Kidney epithelial cell (primary cell): ENCODE data around the gene DIP2C. TPM values are rescaled to one million over a fixed set of nuclear protein-coding genes. Genes with fewer than 3 reads are reported as not detected.

Source experiments
- DNase-seq: peaks from one replicate; pipeline ENCODE4 v3.0.0-alpha.2; 2010; ENCODE audit warnings: low read depth
- H3K27me3 ChIP-seq: 2 replicates; pipeline ENCODE4 v1.6.0; 2011; ENCODE audit warnings: low read length; ENCODE audit not compliant: control insufficient read depth, insufficient read depth
- H3K36me3 ChIP-seq: 2 replicates; pipeline ENCODE4 v1.5.1; 2011; ENCODE audit warnings: low read length; ENCODE audit not compliant: control insufficient read depth, insufficient read depth
- H3K4me3 ChIP-seq: 2 replicates; pipeline ENCODE4 v1.5.1; 2011; ENCODE audit warnings: low read depth, mild to moderate bottlenecking, control low read depth, low read length
- total RNA-seq: library from RNA; depleted of rRNA; stranded (reverse); fragments of >200 nt; gene quantifications from 2 replicates; pipeline ENCODE4 v1.2.3, GENCODE V29; 2015
- TF ChIP-seq, protein P1 (sequence below): IDR thresholded peaks from 2 replicates; pipeline ENCODE4 v1.5.1; 2011; ENCODE audit warnings: mild to moderate bottlenecking, moderate library complexity, low read length, control low read depth, inconsistent platforms; ENCODE audit not compliant: insufficient read depth, poor library complexity, severe bottlenecking

DIP2C gene
- total RNA-seq, 1 donor from 2014 or later = 19.2 TPM

DNA sequence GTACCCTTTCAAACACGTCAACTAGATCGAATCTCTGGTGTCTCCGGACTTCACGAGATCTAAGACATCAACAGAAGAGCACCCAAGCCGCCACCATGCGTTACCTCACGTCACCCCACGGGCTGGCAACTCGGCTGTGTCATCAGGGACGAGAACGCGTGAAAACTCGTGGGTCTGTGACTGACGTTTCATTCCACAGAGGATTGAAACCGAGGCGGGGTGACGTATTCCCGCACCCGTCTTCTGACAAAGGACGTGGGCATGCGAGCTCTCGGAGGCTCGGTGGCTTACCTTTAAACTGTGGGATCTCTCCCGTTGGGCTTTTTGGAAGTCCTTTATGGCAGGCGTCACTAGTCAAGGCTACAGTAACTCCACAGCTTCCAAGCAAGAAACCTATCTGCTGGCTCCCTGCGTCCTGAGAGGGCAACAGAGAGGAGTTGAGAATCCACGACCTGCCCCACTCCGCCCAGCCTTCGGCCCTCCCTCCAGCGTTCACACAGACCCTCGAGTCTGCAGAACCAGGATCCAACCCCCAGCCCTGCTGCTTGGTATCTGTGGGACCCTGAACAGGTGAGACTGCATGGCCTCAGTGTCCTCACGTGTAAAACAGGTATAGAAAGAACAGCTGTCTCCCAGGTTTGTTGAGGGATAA is 298.9 kb downstream of the DIP2C start:
- Histone ChIP-seq H3K4me3 (no peak overlapping the region), H3K27me3 (no peaks in the 10 kb centered on the region), H3K36me3 (peaks cover 1% of the 10 kb centered on the region)
- no peak for DNase-seq
- TF ChIP-seq, protein P1, sequence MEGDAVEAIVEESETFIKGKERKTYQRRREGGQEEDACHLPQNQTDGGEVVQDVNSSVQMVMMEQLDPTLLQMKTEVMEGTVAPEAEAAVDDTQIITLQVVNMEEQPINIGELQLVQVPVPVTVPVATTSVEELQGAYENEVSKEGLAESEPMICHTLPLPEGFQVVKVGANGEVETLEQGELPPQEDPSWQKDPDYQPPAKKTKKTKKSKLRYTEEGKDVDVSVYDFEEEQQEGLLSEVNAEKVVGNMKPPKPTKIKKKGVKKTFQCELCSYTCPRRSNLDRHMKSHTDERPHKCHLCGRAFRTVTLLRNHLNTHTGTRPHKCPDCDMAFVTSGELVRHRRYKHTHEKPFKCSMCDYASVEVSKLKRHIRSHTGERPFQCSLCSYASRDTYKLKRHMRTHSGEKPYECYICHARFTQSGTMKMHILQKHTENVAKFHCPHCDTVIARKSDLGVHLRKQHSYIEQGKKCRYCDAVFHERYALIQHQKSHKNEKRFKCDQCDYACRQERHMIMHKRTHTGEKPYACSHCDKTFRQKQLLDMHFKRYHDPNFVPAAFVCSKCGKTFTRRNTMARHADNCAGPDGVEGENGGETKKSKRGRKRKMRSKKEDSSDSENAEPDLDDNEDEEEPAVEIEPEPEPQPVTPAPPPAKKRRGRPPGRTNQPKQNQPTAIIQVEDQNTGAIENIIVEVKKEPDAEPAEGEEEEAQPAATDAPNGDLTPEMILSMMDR = no peak

DNA sequence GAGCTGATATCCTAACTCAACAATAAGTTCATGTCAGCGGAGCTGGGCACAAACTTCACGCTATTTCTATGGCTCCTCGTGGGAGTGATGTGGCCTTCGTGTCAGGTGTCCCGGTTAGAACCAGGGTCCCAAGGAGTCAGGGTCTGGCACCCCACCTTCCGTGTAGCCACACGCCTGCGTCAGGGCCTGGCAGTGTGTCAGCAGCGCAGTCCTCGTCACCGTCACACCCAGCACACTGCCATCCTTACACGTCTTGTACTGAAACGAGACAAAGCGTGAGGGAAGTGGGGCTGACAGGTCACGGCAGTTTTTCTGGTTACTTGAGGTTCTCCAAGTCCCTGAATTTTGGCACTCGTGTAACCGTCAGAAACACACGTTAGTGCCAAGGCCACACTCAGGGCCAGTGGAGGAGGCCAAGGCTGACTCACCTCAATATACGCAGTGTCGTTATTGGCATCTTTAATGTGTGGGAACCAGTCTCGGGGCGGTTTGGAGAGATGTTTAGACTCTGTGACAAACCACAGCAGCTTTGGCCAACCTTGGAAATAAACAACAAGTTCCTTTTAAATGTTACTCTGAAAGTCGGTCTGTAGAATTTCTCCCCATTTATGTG is 299.5 kb downstream of the DIP2C start:
- TF ChIP-seq, protein P1 = no peak
- Histone ChIP-seq H3K27me3 (no peaks in the 10 kb centered on the region), H3K36me3 (peaks cover 1% of the 10 kb centered on the region), H3K4me3 (no peak overlapping the region)
- no peak for DNase-seq

DNA sequence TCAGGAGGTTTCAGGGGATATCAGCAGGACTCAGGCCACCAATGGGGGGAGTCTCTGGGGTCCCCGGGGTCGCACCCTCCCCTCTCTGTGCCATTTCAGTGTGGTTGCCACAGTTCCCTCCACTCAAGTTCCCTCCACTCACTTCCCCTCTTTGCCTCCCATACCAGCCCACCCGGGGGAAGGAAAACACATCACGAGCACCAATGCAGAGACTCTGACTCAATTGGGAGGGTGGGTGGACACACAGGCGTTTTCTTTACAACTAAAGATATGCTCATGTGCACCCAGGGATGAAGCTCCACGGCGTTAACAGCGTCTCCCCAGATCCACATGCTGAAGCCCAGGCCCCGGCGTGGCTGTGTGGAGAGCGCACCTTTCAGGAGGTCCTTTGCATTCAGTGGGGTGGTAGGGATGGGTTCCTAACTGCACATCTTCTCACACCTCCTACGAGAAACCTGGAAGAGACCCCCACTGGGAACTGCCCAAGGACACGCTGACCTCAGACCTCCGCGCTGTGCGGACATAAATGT is 300.1 kb downstream of the DIP2C start:
- TF ChIP-seq, protein P1 = no peak
- H3K36me3 ChIP-seq = peaks cover 1% of the 10 kb centered on the region
- no peak for DNase-seq
- H3K4me3 ChIP-seq = no peak overlapping the region
- H3K27me3 ChIP-seq = no peaks in the 10 kb centered on the region

DNA sequence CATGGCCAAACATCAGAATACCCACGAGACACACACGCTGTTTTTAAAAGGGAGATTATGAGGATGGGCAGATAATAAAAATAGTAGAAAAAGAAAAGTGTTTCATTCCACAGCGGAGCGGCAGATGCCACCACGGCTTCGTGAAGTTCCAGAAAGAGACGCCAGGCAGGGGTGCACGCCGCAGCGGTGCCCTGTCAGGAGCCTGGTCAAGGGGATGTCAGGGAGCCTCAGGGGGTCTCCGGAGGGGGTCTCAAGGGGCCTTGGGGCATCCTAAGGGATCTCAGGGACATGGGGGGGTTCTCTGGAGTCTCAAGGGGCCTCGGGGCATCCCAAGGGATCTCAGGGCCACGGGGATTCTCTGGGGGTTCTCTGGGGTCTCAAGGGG is 300.8 kb downstream of the DIP2C start:
- H3K4me3 ChIP-seq = no peak overlapping the region
- DNase-seq = no peak
- H3K36me3 ChIP-seq = peaks cover 1% of the 10 kb centered on the region
- no peaks in the 10 kb centered on the region for H3K27me3 ChIP-seq
- TF ChIP-seq, protein P1 = no peak

DNA sequence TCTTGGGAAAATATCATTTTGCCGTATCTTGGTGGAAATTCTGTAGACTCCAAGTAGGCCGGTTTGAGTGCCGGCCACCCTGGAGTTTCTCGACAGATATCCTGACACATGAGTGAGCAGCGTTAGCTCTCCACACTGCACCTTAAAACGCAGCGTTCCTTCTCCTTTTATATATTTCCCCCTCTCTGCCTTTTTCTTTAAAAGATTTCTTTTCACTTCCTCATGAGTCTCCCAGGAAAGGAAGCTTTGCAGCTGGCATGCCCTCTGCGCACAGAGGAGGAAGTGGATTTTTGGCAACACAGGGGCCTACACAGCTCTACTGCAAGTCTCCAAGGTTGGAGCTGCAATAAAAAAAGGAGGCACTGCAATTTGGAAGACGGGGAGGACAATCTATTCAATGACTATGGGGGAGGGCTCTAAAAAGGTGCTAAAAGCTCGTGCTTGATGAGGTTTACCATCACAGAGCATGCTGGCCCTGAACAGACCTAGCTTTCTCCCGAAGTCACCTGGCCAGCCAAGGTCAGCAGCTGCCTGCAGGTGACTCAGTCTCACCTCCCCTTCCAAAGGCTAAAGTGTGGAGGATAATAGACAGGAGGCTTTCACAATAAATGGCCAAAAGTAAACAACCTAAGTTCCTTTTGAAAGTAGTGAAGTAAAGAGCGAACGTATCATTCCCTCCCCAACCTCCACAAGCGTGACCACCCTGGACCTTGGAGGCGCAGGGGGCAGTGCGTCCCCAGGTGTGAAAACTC is 301.4 kb downstream of the DIP2C start:
- H3K27me3 ChIP-seq = no peaks in the 10 kb centered on the region
- no peak overlapping the region for H3K4me3 ChIP-seq
- H3K36me3 ChIP-seq = peaks cover 1% of the 10 kb centered on the region
- TF ChIP-seq, protein P1 = no peak
- DNase-seq = no peak

DNA sequence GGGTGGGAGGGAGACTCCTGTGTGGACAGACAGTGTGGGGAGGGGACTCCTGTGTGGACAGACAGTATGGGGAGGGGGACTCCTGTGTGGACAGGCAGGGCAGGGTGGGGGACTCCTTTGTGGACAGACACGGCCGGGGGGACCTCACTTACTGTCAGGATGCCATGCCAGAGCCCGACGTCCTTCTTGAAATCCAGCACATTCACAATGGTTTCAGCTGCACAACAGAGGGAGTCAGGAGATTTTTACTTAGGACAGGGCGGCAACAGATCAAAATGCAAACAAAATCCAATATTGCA is 301.9 kb downstream of the DIP2C start:
- H3K36me3 ChIP-seq = peaks cover 1% of the 10 kb centered on the region
- TF ChIP-seq, protein P1 = no peak
- no peaks in the 10 kb centered on the region for H3K27me3 ChIP-seq
- H3K4me3 ChIP-seq = no peak overlapping the region
- no peak for DNase-seq
